Right renal pelvis (tissue), 4 donors: ENCODE data around the gene ATP1B3. TPM values are rescaled to one million over a fixed set of nuclear protein-coding genes. Genes with fewer than 3 reads are reported as not detected.
"Not testable (repeated sequence)": the region's sequence is repeated elsewhere in the genome, so short reads cannot be mapped to it uniquely, and the experiment has no call there.

Experiments used
- DNase-seq, 4 donors: peaks; one replicate each; pipeline ENCODE4 v3.0.0-alpha.2; 2013; ENCODE audit warnings: low read depth in 4 of 4, low spot score in 3 of 4, missing footprints in 1 of 4
- polyA plus RNA-seq, 4 donors: library from polyadenylated mRNA; unstranded; fragments of 120-200 nt; gene quantifications; one replicate each; pipeline ENCODE4 v1.2.1, GENCODE V29; 2013; ENCODE audit not compliant: insufficient read length in 4 of 4

ATP1B3 gene
- polyA plus RNA-seq, 4 donors = 170 to 205 (median 189) TPM

- no peak for DNase-seq
These were observed 16.3 kb upstream of the ATP1B3 start for GRCh38 chr3:141860086-141860669.

- no peak for DNase-seq
These were observed 15.5 kb upstream of the ATP1B3 start for GRCh38 chr3:141860766-141861513.

- no peak for DNase-seq
These were observed 14.1 kb upstream of the ATP1B3 start for GRCh38 chr3:141862279-141862816.

GRCh38 chr3:141863491-141863890 is 13.0 kb upstream of the ATP1B3 start:
- DNase-seq = no peak

GRCh38 chr3:141864281-141864970 is 12.0 kb upstream of the ATP1B3 start:
- DNase-seq = no peak

GRCh38 chr3:141865101-141865500 is 11.3 kb upstream of the ATP1B3 start:
- no peak for DNase-seq

GRCh38 chr3:141870091-141870687 is 6.3 kb upstream of the ATP1B3 start:
- DNase-seq = no peak

- peak; percentile 70 to 78 (median 77) for DNase-seq
These were observed 1.0 kb upstream of the ATP1B3 start for GRCh38 chr3:141875374-141875892.

- DNase-seq = peak; percentile 30 to 65 (median 42)
These were observed 506 bp upstream of the ATP1B3 start for GRCh38 chr3:141875893-141876380.

GRCh38 chr3:141876891-141877621 is 613 bp downstream of the ATP1B3 start:
- DNase-seq = peak in 3 of 4 donors; percentile 24 to 45 (median 34)

- peak in 1 of 4 donors; percentile 6 for DNase-seq
These were observed 1.5 kb downstream of the ATP1B3 start for GRCh38 chr3:141877911-141878310.

GRCh38 chr3:141878326-141878725 is 1.9 kb downstream of the ATP1B3 start:
- no peak for DNase-seq

- no peak for DNase-seq
These were observed 2.4 kb downstream of the ATP1B3 start for GRCh38 chr3:141878817-141879216.

GRCh38 chr3:141881702-141882101 is 5.3 kb downstream of the ATP1B3 start:
- DNase-seq = no peak

- DNase-seq = no peak
These were observed 10.6 kb downstream of the ATP1B3 start for GRCh38 chr3:141887051-141887450.

- not testable (repeated sequence) for DNase-seq
These were observed 12.1 kb downstream of the ATP1B3 start for GRCh38 chr3:141888548-141888947.

- no peak for DNase-seq
These were observed 18.2 kb downstream of the ATP1B3 start for GRCh38 chr3:141894524-141895176.

- no peak for DNase-seq
These were observed 19.3 kb downstream of the ATP1B3 start for GRCh38 chr3:141895731-141896130.

- no peak for DNase-seq
These were observed 22.5 kb downstream of the ATP1B3 start for GRCh38 chr3:141898908-141899307.
